ENCODE measurements around the gene POU4F2.

GRCh38 chr4:146633471-146633800 lies 5.3 kb upstream of the POU4F2 start:
- TF ChIP-seq CTCF (conservative IDR thresholded peaks at IDR 0.05; ENCODE audit: low read length) (no peak), EZH2phosphoT487 (IDR thresholded peaks at IDR 0.05; ENCODE audit: borderline replicate concordance) (no peak)

Measured in Loucy (cell line).